Measurements from ENCODE around the gene UNKL.

The UNKL gene

GRCh38 chr16:1363501-1364041 is 50.9 kb downstream of the UNKL start:
- in situ Hi-C loops (cut with MboI; ENCODE audit: low pct_unique_long_range_greater_than_20kb, low sequenced_read_pairs, unreplicated experiment) = no loop called here
- peak; percentile 95 for TF ChIP-seq CTCF (IDR thresholded peaks at IDR 0.05; ENCODE audit: extremely low read depth, insufficient read depth, missing control alignments)
- peak; percentile 92 for DNase-seq (ENCODE audit: low spot score)

DNA sequence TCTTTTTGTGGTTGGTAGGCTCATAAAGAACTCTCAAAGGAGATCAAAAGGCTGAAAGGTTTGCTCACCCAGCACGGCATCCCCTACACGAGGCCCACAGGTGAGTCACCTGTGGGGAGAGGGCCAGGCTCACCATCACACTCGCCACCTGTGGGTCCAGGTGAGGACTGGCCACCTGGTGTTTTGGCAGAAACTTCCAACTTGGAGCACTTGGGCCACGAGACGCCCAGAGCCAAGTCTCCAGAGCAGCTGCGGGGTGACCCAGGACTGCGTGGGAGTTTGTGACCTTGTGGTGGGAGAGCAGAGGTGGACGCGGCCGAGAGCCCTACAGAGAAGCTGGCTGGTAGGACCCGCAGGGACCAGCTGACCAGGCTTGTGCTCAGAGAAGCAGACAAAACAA is 51.7 kb downstream of the UNKL start:
- TF ChIP-seq CTCF (IDR thresholded peaks at IDR 0.05; ENCODE audit: extremely low read depth, insufficient read depth, missing control alignments) = no peak
- in situ Hi-C loops (cut with MboI; ENCODE audit: low pct_unique_long_range_greater_than_20kb, low sequenced_read_pairs, unreplicated experiment) = no loop called here
- DNase-seq (ENCODE audit: low spot score) = no peak

GRCh38 chr16:1361685-1362360 is 52.7 kb downstream of the UNKL start:
- DNase-seq (ENCODE audit: low spot score) = no peak
- in situ Hi-C loops (cut with MboI; ENCODE audit: low pct_unique_long_range_greater_than_20kb, low sequenced_read_pairs, unreplicated experiment) = no loop called here
- no peak for TF ChIP-seq CTCF (IDR thresholded peaks at IDR 0.05; ENCODE audit: extremely low read depth, insufficient read depth, missing control alignments)

GRCh38 chr16:1357906-1358566 is 56.5 kb downstream of the UNKL start:
- no peak for TF ChIP-seq CTCF (IDR thresholded peaks at IDR 0.05; ENCODE audit: extremely low read depth, insufficient read depth, missing control alignments)
- DNase-seq (ENCODE audit: low spot score) = no peak
- in situ Hi-C loops (cut with MboI; ENCODE audit: low pct_unique_long_range_greater_than_20kb, low sequenced_read_pairs, unreplicated experiment) = no loop called here

DNA sequence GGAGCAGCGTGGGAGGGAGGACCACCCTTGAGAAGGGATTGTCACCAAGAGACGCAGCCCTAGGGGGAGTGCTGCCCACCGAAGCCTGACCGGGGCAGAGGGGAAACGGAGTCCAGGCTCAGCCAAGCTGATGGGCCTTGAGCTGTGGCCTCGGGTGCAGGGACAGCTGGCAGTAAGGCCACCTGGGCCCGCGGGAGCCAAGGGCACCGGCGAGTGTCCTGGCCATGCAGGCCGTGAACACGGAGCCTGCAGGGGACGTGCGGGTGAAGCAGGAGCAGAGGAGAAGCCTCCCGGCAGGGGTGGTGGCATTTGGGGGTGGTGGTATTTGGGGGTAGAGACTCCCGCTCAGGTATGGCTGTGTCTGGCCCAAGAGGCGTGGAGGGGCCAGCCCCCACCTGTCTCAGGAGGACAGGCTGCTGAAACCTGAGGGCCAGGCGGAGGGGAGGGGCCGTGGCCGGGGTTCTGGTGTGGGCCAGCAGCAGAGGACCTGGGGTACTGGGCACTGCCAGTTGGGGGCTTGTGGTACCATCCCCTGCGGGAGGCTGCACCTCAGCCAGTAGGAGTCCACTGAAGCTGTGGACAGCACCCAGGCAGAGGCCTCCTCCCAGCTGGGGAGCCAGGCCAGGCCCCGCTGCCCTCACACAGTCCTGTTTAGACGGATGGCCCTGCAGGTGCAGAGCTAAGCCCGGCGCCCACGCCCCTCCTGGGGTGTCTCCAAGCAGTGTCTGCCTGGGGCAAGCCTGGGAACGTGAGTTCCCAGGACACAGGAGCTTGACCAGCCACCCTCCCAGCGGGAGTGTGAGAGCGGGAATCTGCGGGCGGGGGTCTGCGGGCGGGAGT is 58.2 kb downstream of the UNKL start:
- in situ Hi-C loops (cut with MboI; ENCODE audit: low pct_unique_long_range_greater_than_20kb, low sequenced_read_pairs, unreplicated experiment) = no loop called here
- no peak for DNase-seq (ENCODE audit: low spot score)
- TF ChIP-seq CTCF (IDR thresholded peaks at IDR 0.05; ENCODE audit: extremely low read depth, insufficient read depth, missing control alignments) = no peak

GRCh38 chr16:1355591-1355990 is 58.9 kb downstream of the UNKL start:
- in situ Hi-C loops (cut with MboI; ENCODE audit: low pct_unique_long_range_greater_than_20kb, low sequenced_read_pairs, unreplicated experiment) = no loop called here
- no peak for TF ChIP-seq CTCF (IDR thresholded peaks at IDR 0.05; ENCODE audit: extremely low read depth, insufficient read depth, missing control alignments)
- DNase-seq (ENCODE audit: low spot score) = no peak

All from GM13977 (cell line).